BLaER1 treated with 17β-estradiol and CSF1 and Interleukin-3, amounts not matched to agents 10 nM and 100 nM (cell line): Measurements from ENCODE around the gene RANBP3.

Source experiments
- H3K27ac ChIP-seq, 11 experiments: shearing (Covaris generic); formaldehyde crosslinking; 2 replicates each; pipeline ENCODE4 v1.8.1; 2022
- H3K27me3 ChIP-seq, 11 experiments: shearing (Covaris generic); formaldehyde crosslinking; 2 replicates each; pipeline ENCODE4 v1.8.1; 2022
- H3K36me3 ChIP-seq, 11 experiments: shearing (Covaris generic); formaldehyde crosslinking; 2 replicates each; pipeline ENCODE4 v1.8.1; 2022
- H3K4me1 ChIP-seq, 10 experiments: shearing (Covaris generic); formaldehyde crosslinking; 2 replicates each; pipeline ENCODE4 v1.8.1; 2022
- H3K4me2 ChIP-seq, 11 experiments: shearing (Covaris generic); formaldehyde crosslinking; 2 replicates each; pipeline ENCODE4 v1.8.1; 2022
- H3K4me3 ChIP-seq, 10 experiments: shearing (Covaris generic); formaldehyde crosslinking; 2 replicates each; pipeline ENCODE4 v1.8.1; 2022
- H3K9ac ChIP-seq, 11 experiments: shearing (Covaris generic); formaldehyde crosslinking; 2 replicates each; pipeline ENCODE4 v1.8.1; 2022
- H3K9me3 ChIP-seq, 11 experiments: shearing (Covaris generic); formaldehyde crosslinking; replicated peaks in 1 of 11; 2 replicates each; pipeline ENCODE4 v1.8.1; 2022
- H4K20me1 ChIP-seq, 11 experiments: shearing (Covaris generic); formaldehyde crosslinking; 2 replicates each; pipeline ENCODE4 v1.8.1; 2022
- Cebpa-rat ChIP-seq, 11 experiments: shearing (Covaris generic); IDR thresholded peaks; 2 replicates each; pipeline ENCODE4 v1.8.1; 2022

The RANBP3 gene

GRCh38 chr19:5950741-5951140 lies 27.2 kb downstream of the RANBP3 start:
- Histone ChIP-seq H3K27ac (peak overlapping the region in 1 of 11 experiments; percentile 67; a peak in 1 of 22 replicates), H3K36me3 (peaks cover 9 to 42% (median 30%) of the 10 kb centered on the region in 11 experiments; a peak in 19 of 22 replicates), H3K4me2 (peak overlapping the region; percentile 81 to 94 (median 90)), H3K4me1 (peaks cover 100% of the 10 kb centered on the region in 10 experiments), H3K9me3 (no peaks in the 10 kb centered on the region), H3K27me3 (no peaks in the 10 kb centered on the region), H4K20me1 (peaks cover 81 to 100% (median 100%) of the 10 kb centered on the region in 11 experiments), H3K4me3 (no peak overlapping the region), H3K9ac (peak overlapping the region in 4 of 11 experiments; percentile 6 to 53 (median 26); a peak in 7 of 22 replicates)
- TF ChIP-seq Cebpa-rat (IDR thresholded peaks at IDR 0.05), result no peak

- peak overlapping the region; percentile 81 to 94 (median 90) for H3K4me2 ChIP-seq
- TF ChIP-seq Cebpa-rat (IDR thresholded peaks at IDR 0.05), result no peak
- peaks cover 100% of the 10 kb centered on the region in 10 experiments for H3K4me1 ChIP-seq
- peak overlapping the region in 2 of 11 experiments; percentile 4 to 50; a peak in 1 of 22 replicates for H3K9ac ChIP-seq
- no peak overlapping the region for H3K4me3 ChIP-seq
- no peaks in the 10 kb centered on the region for H3K27me3 ChIP-seq
- peaks cover 80 to 100% (median 100%) of the 10 kb centered on the region in 11 experiments for H4K20me1 ChIP-seq
- peaks cover 17 to 51% (median 35%) of the 10 kb centered on the region in 11 experiments; a peak in 19 of 22 replicates for H3K36me3 ChIP-seq
- H3K9me3 ChIP-seq, result no peaks in the 10 kb centered on the region
- no peak overlapping the region for H3K27ac ChIP-seq
These were observed 28.1 kb downstream of the RANBP3 start for GRCh38 chr19:5949792-5950305.

GRCh38 chr19:5948752-5949564 lies 29.0 kb downstream of the RANBP3 start:
- H3K27me3 ChIP-seq, result no peaks in the 10 kb centered on the region
- H3K9me3 ChIP-seq, result no peaks in the 10 kb centered on the region
- peaks cover 97 to 100% (median 100%) of the 10 kb centered on the region in 10 experiments for H3K4me1 ChIP-seq
- H3K36me3 ChIP-seq, result peaks cover 17 to 60% (median 37%) of the 10 kb centered on the region in 11 experiments; a peak in 19 of 22 replicates
- peak overlapping the region; percentile 81 to 94 (median 90) for H3K4me2 ChIP-seq
- H3K9ac ChIP-seq, result peak overlapping the region; percentile 3 to 68 (median 43); a peak in 16 of 22 replicates
- peak overlapping the region; percentile 0 to 74 (median 42); a peak in 16 of 22 replicates for H3K27ac ChIP-seq
- TF ChIP-seq Cebpa-rat (IDR thresholded peaks at IDR 0.05), result no peak
- no peak overlapping the region for H3K4me3 ChIP-seq
- H4K20me1 ChIP-seq, result peaks cover 79 to 100% (median 100%) of the 10 kb centered on the region in 11 experiments

GRCh38 chr19:5947435-5947834 lies 30.5 kb downstream of the RANBP3 start:
- Histone ChIP-seq H3K4me1 (peaks cover 82 to 94% (median 91%) of the 10 kb centered on the region in 10 experiments), H3K27ac (peak overlapping the region in 9 of 11 experiments; percentile 9 to 74 (median 49); a peak in 12 of 22 replicates), H3K4me2 (peak overlapping the region; percentile 81 to 94 (median 90)), H3K36me3 (peaks cover 22 to 74% (median 42%) of the 10 kb centered on the region in 11 experiments; a peak in 20 of 22 replicates), H3K27me3 (no peaks in the 10 kb centered on the region), H3K9ac (peak overlapping the region in 5 of 11 experiments; percentile 8 to 63 (median 26); a peak in 5 of 22 replicates), H3K4me3 (no peak overlapping the region), H3K9me3 (no peaks in the 10 kb centered on the region), H4K20me1 (peaks cover 79 to 100% (median 100%) of the 10 kb centered on the region in 11 experiments)
- no peak for TF ChIP-seq Cebpa-rat (IDR thresholded peaks at IDR 0.05)

GRCh38 chr19:5943623-5944022 lies 34.3 kb downstream of the RANBP3 start:
- no peak overlapping the region for H3K4me3 ChIP-seq
- no peaks in the 10 kb centered on the region for H3K27me3 ChIP-seq
- H3K4me2 ChIP-seq, result peak overlapping the region in 7 of 11 experiments; percentile 21 to 90 (median 42); a peak in 12 of 22 replicates
- H3K27ac ChIP-seq, result no peak overlapping the region
- H3K9ac ChIP-seq, result peak overlapping the region in 4 of 11 experiments; percentile 7 to 42 (median 18); a peak in 4 of 22 replicates
- H3K9me3 ChIP-seq, result no peaks in the 10 kb centered on the region
- no peak for TF ChIP-seq Cebpa-rat (IDR thresholded peaks at IDR 0.05)
- peaks cover 50 to 97% (median 68%) of the 10 kb centered on the region in 11 experiments for H3K36me3 ChIP-seq
- H4K20me1 ChIP-seq, result peaks cover 71 to 100% (median 100%) of the 10 kb centered on the region in 11 experiments; a peak in 20 of 22 replicates
- H3K4me1 ChIP-seq, result peaks cover 44 to 74% (median 71%) of the 10 kb centered on the region in 10 experiments

- H3K4me3 ChIP-seq, result no peak overlapping the region
- H3K27ac ChIP-seq, result no peak overlapping the region
- peak overlapping the region in 2 of 11 experiments; percentile 21 to 42; a peak in 2 of 22 replicates for H3K9ac ChIP-seq
- peaks cover 39 to 74% (median 71%) of the 10 kb centered on the region in 10 experiments for H3K4me1 ChIP-seq
- H3K9me3 ChIP-seq, result no peaks in the 10 kb centered on the region
- H3K36me3 ChIP-seq, result peaks cover 54 to 95% (median 74%) of the 10 kb centered on the region in 11 experiments
- TF ChIP-seq Cebpa-rat (IDR thresholded peaks at IDR 0.05), result no peak
- no peaks in the 10 kb centered on the region for H3K27me3 ChIP-seq
- H3K4me2 ChIP-seq, result no peak overlapping the region
- peaks cover 72 to 100% (median 100%) of the 10 kb centered on the region in 11 experiments; a peak in 20 of 22 replicates for H4K20me1 ChIP-seq
These were observed 34.9 kb downstream of the RANBP3 start for GRCh38 chr19:5943045-5943444.

- Histone ChIP-seq H3K9ac (0 out of 22 replicates have a peak overlapping the region, but pooled peaks of 1 of the 11 experiments have one; percentile 1), H3K27me3 (no peaks in the 10 kb centered on the region), H3K36me3 (peaks cover 54 to 86% (median 69%) of the 10 kb centered on the region in 11 experiments), H3K9me3 (no peaks in the 10 kb centered on the region), H3K4me1 (peaks cover 39 to 74% (median 71%) of the 10 kb centered on the region in 10 experiments), H3K4me3 (no peak overlapping the region), H3K4me2 (no peak overlapping the region), H3K27ac (no peak overlapping the region), H4K20me1 (peaks cover 85 to 100% (median 100%) of the 10 kb centered on the region in 11 experiments; a peak in 21 of 22 replicates)
- TF ChIP-seq Cebpa-rat (IDR thresholded peaks at IDR 0.05), result no peak
These were observed 36.3 kb downstream of the RANBP3 start for GRCh38 chr19:5941673-5942072.

GRCh38 chr19:5940260-5941208 lies 37.4 kb downstream of the RANBP3 start:
- Histone ChIP-seq H3K27me3 (no peaks in the 10 kb centered on the region), H3K4me2 (0 out of 22 replicates have a peak overlapping the region, but pooled peaks of 1 of the 11 experiments have one; percentile 92), H3K9me3 (no peaks in the 10 kb centered on the region), H4K20me1 (peaks cover 85 to 100% (median 100%) of the 10 kb centered on the region in 11 experiments; a peak in 21 of 22 replicates), H3K36me3 (peaks cover 46 to 93% (median 67%) of the 10 kb centered on the region in 11 experiments), H3K4me3 (no peak overlapping the region), H3K4me1 (peaks cover 28 to 74% (median 71%) of the 10 kb centered on the region in 10 experiments), H3K9ac (no peak overlapping the region; a peak in 1 of 22 replicates), H3K27ac (no peak overlapping the region)
- TF ChIP-seq Cebpa-rat (IDR thresholded peaks at IDR 0.05), result no peak
